GM12878 (cell line): ENCODE measurements around the gene DEXI. TPM values are rescaled to one million over a fixed set of nuclear protein-coding genes. Genes with fewer than 3 reads are reported as not detected.
A peak's percentile ranks its signal among the peaks of the same experiment; 100 is the strongest.

Experiments
- ATAC-seq: fragments of 200-7000 bp; cut with Tn5 transposase; 3 replicates; pipeline ENCODE4 v1.9.1; 2020; ENCODE audit warnings: mild to moderate bottlenecking, moderate library complexity
- BruUV-seq: library from RNA; stranded (reverse); fragments of 400-500 nt; replicated peaks from 2 replicates; lab custom pipeline; 2021; lab: Mats Ljungman, UMichigan
- CTCF ChIA-PET: fragments of 300-600 bp; sonication (Branson Sonifier 250); formaldehyde crosslinking; extraction: SDS; loops from one replicate; lab custom pipeline; 2021; ENCODE audit warnings: inconsistent platforms; lab: Yijun Ruan, JAX
- POLR2A ChIA-PET: fragments of 350-600 bp; formaldehyde crosslinking; extraction: SDS; loops from one replicate; lab custom pipeline; 2021; ENCODE audit warnings: inconsistent platforms; lab: Charles Lee
- RAD21 ChIA-PET: fragments of 300-600 bp; sonication (Branson Sonifier 250); formaldehyde crosslinking; loops from one replicate; lab custom pipeline; 2023; ENCODE audit warnings: antibody characterized with exemption; ENCODE audit not compliant: unreplicated experiment; lab: Charles Lee
- SMC1A ChIA-PET: fragments of 300-600 bp; sonication (Branson Sonifier 250); formaldehyde crosslinking; loops from one replicate; lab custom pipeline; 2023; ENCODE audit not compliant: unreplicated experiment, uncharacterized antibody; lab: Charles Lee
- DNase-seq: peaks from one replicate; pipeline ENCODE4 v3.0.0-alpha.2; 2011; ENCODE audit warnings: low read depth, low spot score
- FAIRE-seq: peaks from 3 replicates; lab custom pipeline; 2011; peaks lifted over from hg19 to GRCh38; lab: Jason Lieb, UNC
- H2AFZ ChIP-seq: 2 replicates; pipeline ENCODE4 v1.6.0; 2011; ENCODE audit warnings: low read depth, low read length, control low read depth; ENCODE audit not compliant: control insufficient read depth
- H3K27ac ChIP-seq: 2 replicates; pipeline ENCODE4 v1.5.1; 2011; ENCODE audit warnings: control low read depth; ENCODE audit not compliant: control insufficient read depth, insufficient read depth
- H3K27me3 ChIP-seq, 2 experiments: replicated peaks in 1 of 2; 2 replicates each; pipeline versions ENCODE4 v1.6.0 to v1.6.1; 2011; ENCODE audit warnings: low read length in 1 of 2; ENCODE audit not compliant: control insufficient read depth in 2 of 2, insufficient read depth in 2 of 2
- H3K36me3 ChIP-seq, 2 experiments: 2 replicates each; pipeline ENCODE4 v1.5.1; 2011; ENCODE audit warnings: low read length in 1 of 2; ENCODE audit not compliant: control insufficient read depth in 2 of 2, insufficient read depth in 2 of 2
- H3K4me1 ChIP-seq: 2 replicates; pipeline ENCODE4 v1.6.1; 2011; ENCODE audit warnings: mild to moderate bottlenecking, low read length, moderate library complexity, mixed read lengths; ENCODE audit not compliant: control insufficient read depth, insufficient read depth
- H3K4me2 ChIP-seq: 2 replicates; pipeline ENCODE4 v1.6.0; 2011; ENCODE audit warnings: control low read depth; ENCODE audit not compliant: control insufficient read depth, insufficient read depth
- H3K4me3 ChIP-seq: fragments of 200-600 bp; sonication (generic); 2 replicates; pipeline ENCODE4 v1.5.1; 2016
- H3K79me2 ChIP-seq: 2 replicates; pipeline ENCODE4 v1.6.0; 2011; ENCODE audit warnings: low read length; ENCODE audit not compliant: control insufficient read depth, insufficient read depth
- H3K9ac ChIP-seq: 2 replicates; pipeline ENCODE4 v1.8.0; 2011; ENCODE audit warnings: low read length, control low read depth, mixed read lengths; ENCODE audit not compliant: control insufficient read depth, insufficient read depth
- H3K9me3 ChIP-seq: replicated peaks from 3 replicates; pipeline ENCODE4 v1.5.1; 2011; ENCODE audit warnings: mild to moderate bottlenecking, low read length; ENCODE audit not compliant: control insufficient read depth, insufficient read depth
- H4K20me1 ChIP-seq: 2 replicates; pipeline ENCODE4 v1.6.0; 2011; ENCODE audit not compliant: control insufficient read depth, insufficient read depth
- ASH2L ChIP-seq: fragments of 300-600, 200-600 bp; sonication (generic); IDR thresholded peaks from 2 replicates; pipeline ENCODE4 v1.6.1; 2017; ENCODE audit warnings: low read depth, mild to moderate bottlenecking, borderline replicate concordance
- EP300 ChIP-seq, 2 experiments: fragments of 150-350 bp in 1 of 2; IDR thresholded peaks; 2 replicates each; pipeline ENCODE4 v1.6.1; 2011 to 2012; ENCODE audit warnings: low read depth in 2 of 2, low read length in 2 of 2, borderline replicate concordance in 1 of 2, improper control_type of control experiment in 1 of 2, inconsistent platforms in 1 of 2; ENCODE audit not compliant: control insufficient read depth in 1 of 2
- POLR2A ChIP-seq: IDR thresholded peaks from 2 replicates; pipeline ENCODE4 v1.6.1; 2011; ENCODE audit warnings: low read depth, mild to moderate bottlenecking, low read length
- POLR2AphosphoS2 ChIP-seq: IDR thresholded peaks from 2 replicates; pipeline ENCODE4 v1.6.1; 2011; ENCODE audit warnings: low read depth, mild to moderate bottlenecking, low read length, improper control_type of control experiment, moderate library complexity
- POLR2AphosphoS5 ChIP-seq: IDR thresholded peaks from 2 replicates; pipeline ENCODE4 v1.6.1; 2011; ENCODE audit warnings: mild to moderate bottlenecking, low read length, inconsistent platforms
- SMAD5 ChIP-seq: IDR thresholded peaks from 2 replicates; pipeline ENCODE4 v1.6.1; 2016; ENCODE audit warnings: antibody characterized with exemption, low read depth
- WGBS: methylation state at CpG from one replicate; pipeline ENCODE4 v1.1.6; 2016; ENCODE audit warnings: low lambda C conversion rate; ENCODE audit not compliant: insufficient replicate concordance, insufficient coverage; ENCODE audit errors: missing lambda C conversion rate; 5-methylcytosine and 5-hydroxymethylcytosine counted together
- in situ Hi-C: fragments of 300-500 bp; cut with MboI; formaldehyde crosslinking; loops from 9 replicates; pipeline ENCODE4 v1.14.3; 2018; ENCODE audit warnings: mixed read lengths
- intact Hi-C: fragments of 100-400 bp; cut with micrococcal nuclease; formaldehyde crosslinking; loops from one replicate; pipeline ENCODE4 v1.14.2; 2022; ENCODE audit not compliant: unreplicated experiment
- polyA plus RNA-seq, 11 experiments: library from polyadenylated mRNA; depleted of rRNA in 4 of 11; unstranded in 6 of 11; stranded (reverse) in 5 of 11; fragments of >200 nt; fragmentation: Nextera tagmentation in 4 of 11; fragmentation: Illumina TruSeq in 1 of 11; extraction: Ambion mirVana in 4 of 11; extraction: Trizol in 1 of 11; gene quantifications; 1 replicate in 1 of 11; 2 replicates in 10 of 11; pipeline versions ENCODE4 v1.2.1 to v1.2.3, GENCODE V29; 2011 to 2016; ENCODE audit warnings: inconsistent platforms in 2 of 11, missing spikeins in 2 of 11, low read depth in 1 of 11
- total RNA-seq, 4 experiments: library from RNA; depleted of rRNA in 3 of 4; stranded (reverse); fragments of >200 nt in 3 of 4; fragmentation: Illumina TruSeq in 1 of 4; extraction: Trizol in 1 of 4; gene quantifications; 2 replicates each; pipeline versions ENCODE4 v1.2.1 to v1.2.3, GENCODE V29; 2013 to 2021
- TF ChIP-seq, protein P1 (sequence below): IDR thresholded peaks from 2 replicates; pipeline ENCODE4 v1.6.1; 2011; ENCODE audit warnings: borderline replicate concordance, low read depth, mild to moderate bottlenecking, moderate library complexity, low read length; ENCODE audit not compliant: insufficient read depth, poor library complexity, severe bottlenecking
- TF ChIP-seq, protein P2 (sequence below): IDR thresholded peaks from 2 replicates; pipeline ENCODE4 v1.6.1; 2012; ENCODE audit warnings: low read length, inconsistent platforms

DEXI gene
- total and polyA plus RNA-seq, 10 of the 15 experiments (the other 5 are each of a cell fraction or from before 2014, with no cell fraction given), result 1.4 to 26.3 (median 18.4) TPM

- no peak overlapping the region for H3K27ac ChIP-seq
- no TSS peak for BruUV-seq
- H3K4me3 ChIP-seq, result no peak overlapping the region
- SMC1A ChIA-PET, result interaction anchor here (0.7 to 3.3 kb wide), 5 partner anchors 8 to 185 kb away, joined by 3 to 15 read pairs (median 3); partner anchors contain the start of gene CIITA
- intact Hi-C loops, result no loop called here
- H3K4me2 ChIP-seq, result no peak overlapping the region
- WGBS, result 40% methylated on average over 11 of the region's 11 CpGs
- no peak for FAIRE-seq
- no peaks in the 10 kb centered on the region for H3K4me1 ChIP-seq
- H4K20me1 ChIP-seq, result no peaks in the 10 kb centered on the region
- CTCF ChIA-PET, result interaction anchor here (0.8 to 1.9 kb wide), 4 partner anchors 9 to 24 kb away, joined by 3 to 6 read pairs (median 4); no protein-coding TSS in a partner anchor
- in situ Hi-C loops, result no loop called here
- peaks cover 2% of the 10 kb centered on the region for H3K79me2 ChIP-seq
- POLR2A ChIA-PET, result interaction anchor here (0.7 to 1.5 kb wide), 2 partner anchors 10 to 17 kb away, joined by 3 to 5 read pairs; no protein-coding TSS in a partner anchor
- H3K36me3 ChIP-seq, result peaks cover 18 to 21% of the 10 kb centered on the region in 2 experiments; a peak in 3 of 4 replicates
- H2AFZ ChIP-seq, result no peak overlapping the region
- H3K9ac ChIP-seq, result no peak overlapping the region
- DNase-seq, result no peak
- ATAC-seq, result no peak
- H3K9me3 ChIP-seq, result no peaks in the 10 kb centered on the region
- TF ChIP-seq, protein P1, sequence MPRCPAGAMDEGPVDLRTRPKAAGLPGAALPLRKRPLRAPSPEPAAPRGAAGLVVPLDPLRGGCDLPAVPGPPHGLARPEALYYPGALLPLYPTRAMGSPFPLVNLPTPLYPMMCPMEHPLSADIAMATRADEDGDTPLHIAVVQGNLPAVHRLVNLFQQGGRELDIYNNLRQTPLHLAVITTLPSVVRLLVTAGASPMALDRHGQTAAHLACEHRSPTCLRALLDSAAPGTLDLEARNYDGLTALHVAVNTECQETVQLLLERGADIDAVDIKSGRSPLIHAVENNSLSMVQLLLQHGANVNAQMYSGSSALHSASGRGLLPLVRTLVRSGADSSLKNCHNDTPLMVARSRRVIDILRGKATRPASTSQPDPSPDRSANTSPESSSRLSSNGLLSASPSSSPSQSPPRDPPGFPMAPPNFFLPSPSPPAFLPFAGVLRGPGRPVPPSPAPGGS, result peak; percentile 64
- peak; percentile 54; the same call in 1 of the 2 replicates for TF ChIP-seq POLR2A
- TF ChIP-seq, protein P2, sequence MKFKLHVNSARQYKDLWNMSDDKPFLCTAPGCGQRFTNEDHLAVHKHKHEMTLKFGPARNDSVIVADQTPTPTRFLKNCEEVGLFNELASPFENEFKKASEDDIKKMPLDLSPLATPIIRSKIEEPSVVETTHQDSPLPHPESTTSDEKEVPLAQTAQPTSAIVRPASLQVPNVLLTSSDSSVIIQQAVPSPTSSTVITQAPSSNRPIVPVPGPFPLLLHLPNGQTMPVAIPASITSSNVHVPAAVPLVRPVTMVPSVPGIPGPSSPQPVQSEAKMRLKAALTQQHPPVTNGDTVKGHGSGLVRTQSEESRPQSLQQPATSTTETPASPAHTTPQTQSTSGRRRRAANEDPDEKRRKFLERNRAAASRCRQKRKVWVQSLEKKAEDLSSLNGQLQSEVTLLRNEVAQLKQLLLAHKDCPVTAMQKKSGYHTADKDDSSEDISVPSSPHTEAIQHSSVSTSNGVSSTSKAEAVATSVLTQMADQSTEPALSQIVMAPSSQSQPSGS, result 0 out of 2 replicates have a peak, but pooled peaks have one; percentile 20
- peak; percentile 76 for TF ChIP-seq POLR2AphosphoS2
- TF ChIP-seq SMAD5, result peak; percentile 8; the same call in 1 of the 2 replicates
- peak; percentile 73 for TF ChIP-seq POLR2AphosphoS5
- no peak for TF ChIP-seq ASH2L
- TF ChIP-seq EP300 (IDR thresholded peaks at IDR 0.05; ENCODE audit: borderline replicate concordance in 1 of 2, control insufficient read depth in 1 of 2, low read depth in 2 of 2, low read length in 2 of 2), result no peak
- TF ChIP-seq, all 136 proteins: peak for 6
- no peaks in the 10 kb centered on the region for H3K27me3 ChIP-seq
- RAD21 ChIA-PET, result no interaction called here
These were observed 14.7 kb downstream of the DEXI start for GRCh38 chr16:10927497-10928112.
